Heart left ventricle (tissue), 16 donors: Measurements from ENCODE around the gene GAK. TPM values are rescaled to one million over a fixed set of nuclear protein-coding genes. Genes with fewer than 3 reads are reported as not detected.

Source experiments
- ATAC-seq, 4 donors: fragments of 200-7000 bp; cut with Tn5 transposase; one replicate each; pipeline ENCODE4 v1.9.1; 2020 to 2022; ENCODE audit warnings: moderate library complexity in 4 of 4, mild to moderate bottlenecking in 3 of 4, moderate number of reproducible peaks in 1 of 4
- DNase-seq, 5 donors: peaks; one replicate each; pipeline ENCODE4 v3.0.0-alpha.2; 2020
- H3K27ac ChIP-seq, 12 donors: fragments of 200-600 bp; sonication (generic) in 4 of 12; one replicate each; pipeline versions ENCODE4 v1.5.0 to v1.8.0; 2016 to 2022; ENCODE audit warnings: mild to moderate bottlenecking in 2 of 12
- H3K27me3 ChIP-seq, 9 donors: fragments of 200-600 bp; sonication (generic) in 2 of 9; one replicate each; pipeline versions ENCODE4 v1.5.1 to v1.8.0; 2016 to 2022; ENCODE audit warnings: mild to moderate bottlenecking in 3 of 9
- H3K36me3 ChIP-seq, 9 donors: fragments of 200-600 bp; sonication (generic) in 2 of 9; one replicate each; pipeline versions ENCODE4 v1.5.0 to v1.8.0; 2018 to 2022; ENCODE audit warnings: mild to moderate bottlenecking in 2 of 9
- H3K4me1 ChIP-seq, 12 donors: fragments of 200-600 bp; sonication (generic) in 4 of 12; one replicate each; pipeline versions ENCODE4 v1.5.0 to v1.8.0; 2016 to 2022; ENCODE audit warnings: mild to moderate bottlenecking in 3 of 12
- H3K4me3 ChIP-seq, 12 donors: fragments of 200-600 bp; sonication (generic) in 4 of 12; one replicate each; pipeline versions ENCODE4 v1.5.0 to v1.8.0; 2017 to 2022; ENCODE audit warnings: mild to moderate bottlenecking in 9 of 12, moderate library complexity in 4 of 12
- H3K9me3 ChIP-seq, 12 donors: fragments of 200-600 bp; sonication (generic) in 4 of 12; one replicate each; pipeline versions ENCODE4 v1.5.0 to v1.8.0; 2016 to 2022; ENCODE audit warnings: mild to moderate bottlenecking in 1 of 12
- CTCF ChIP-seq, 12 donors: fragments of 200-600 bp; sonication (generic) in 4 of 12; IDR thresholded peaks; one replicate each; pipeline versions ENCODE4 v1.5.0 to v1.8.0; 2018 to 2022; ENCODE audit warnings: antibody characterized with exemption in 12 of 12, mild to moderate bottlenecking in 5 of 12
- POLR2A ChIP-seq, 2 donors: fragments of 450-650 bp; IDR thresholded peaks; one replicate each; pipeline ENCODE4 v1.6.1; 2017; ENCODE audit warnings: antibody characterized with exemption in 2 of 2, mild to moderate bottlenecking in 2 of 2, moderate library complexity in 2 of 2
- WGBS, 4 donors: extraction: QIAGEN DNeasy Blood & Tissue Kit in 2 of 4; methylation state at CpG; one replicate each; pipeline versions ENCODE4 v1.1.5 to v1.1.7; 2013 to 2018; 5-methylcytosine and 5-hydroxymethylcytosine counted together
- intact Hi-C, 10 donors: fragments of 100-400 bp; cut with DNase I; formaldehyde crosslinking; loops; one replicate each; pipeline versions ENCODE4 v1.11.1 to v1.14.2; 2022
- polyA plus RNA-seq, 2 donors: library from polyadenylated mRNA; stranded (reverse); fragments of 200-250 nt; gene quantifications; one replicate each; pipeline ENCODE4 v1.2.3, GENCODE V29; 2013
- total RNA-seq, 9 donors: library from RNA; depleted of rRNA in 2 of 9; stranded (reverse); fragments of >200 nt in 2 of 9; fragmentation: NEBNext Ultra II Directional in 3 of 9; extraction: Animal tissue kit (Norgen Biotek cat#: 25700) in 3 of 9; gene quantifications; one replicate each; pipeline versions ENCODE4 v1.1.0 to v1.2.4, GENCODE V29; 2016 to 2023
- donor health status: ischemic (EF 13 %, LVEDD 7.1; RV severe dilation, severe dysfunction).
- donor health status: healthy with polysubstance abuse.
- donor health status: DM: no; HTN: yes; CAD: no.
- donor health status: DM: no; HTN: no; CAD: no.
- donor health status: ischemic (EF 25% LVEDD 6.9; RV normal size, moderate dysfunction).
- donor health status: ischemic (EF 25% LVEDD 5.7; RV mildly dilated, moderate dysfunction).
- donor health status: healthy.
- donor health status: DM: yes; HTN: yes; CAD: no.
- donor health status: ischemic (EF 35%, LVEDD 5.7; RV mildly dilated, moderate dysfunction).
- donor health status: nonischemic (EF 11% LVEDD 7.7; RV severe dilation, severe dysfunction).
- donor health status: DM: yes; HTN: yes; CAD: no.
- donor health status: PGD.
- donor health status: ischemic (EF 29% LVEDD 5.4; RV normal size, mild dysfunction).
- donor health status: nonischemic (EF 23%, LVEDD 6.1; RV moderate dilation, normal function).

The GAK gene
- total and polyA plus RNA-seq, 11 donors: 22.8 to 55.1 (median 33.8) TPM

GRCh38 chr4:872241-872981 is 59.7 kb downstream of the GAK start:
- Histone ChIP-seq H3K36me3 (peaks cover 0 to 91% (median 78%) of the 10 kb centered on the region in 9 donors), H3K9me3 (no peaks in the 10 kb centered on the region), H3K4me3 (no peak overlapping the region), H3K27ac (no peak overlapping the region), H3K27me3 (no peaks in the 10 kb centered on the region), H3K4me1 (no peaks in the 10 kb centered on the region)
- ATAC-seq (peak in 1 of 4 donors; percentile 18), DNase-seq (no peak)
- 90 to 95% (median 93%) methylated on average over 37 to 43 of the region's 43 CpGs for WGBS, 4 donors
- intact Hi-C loops: no loop called here
- TF ChIP-seq CTCF (IDR thresholded peaks at IDR 0.05) (no peak), POLR2A (IDR thresholded peaks at IDR 0.05) (no peak)

- H3K27me3 ChIP-seq: no peaks in the 10 kb centered on the region
- H3K4me1 ChIP-seq: no peaks in the 10 kb centered on the region
- ATAC-seq (no peak), DNase-seq (no peak)
- 89 to 95% (median 93%) methylated on average over 8 to 9 of the region's 9 CpGs for WGBS, 4 donors
- H3K27ac ChIP-seq: no peak overlapping the region
- H3K4me3 ChIP-seq: no peak overlapping the region
- H3K9me3 ChIP-seq: no peaks in the 10 kb centered on the region
- intact Hi-C loops: no loop called here
- H3K36me3 ChIP-seq: peaks cover 0 to 91% (median 78%) of the 10 kb centered on the region in 9 donors
- TF ChIP-seq POLR2A (IDR thresholded peaks at IDR 0.05): no peak
- no peak for TF ChIP-seq CTCF (IDR thresholded peaks at IDR 0.05)
These were observed 60.6 kb downstream of the GAK start for GRCh38 chr4:871484-871883.

GRCh38 chr4:870951-871350 is 61.2 kb downstream of the GAK start:
- no peak overlapping the region for H3K4me3 ChIP-seq
- no peaks in the 10 kb centered on the region for H3K27me3 ChIP-seq
- 88 to 97% (median 95%) methylated on average over 8 to 20 of the region's 20 CpGs for WGBS, 4 donors
- intact Hi-C loops: no loop called here
- no peak overlapping the region for H3K27ac ChIP-seq
- ATAC-seq (no peak), DNase-seq (no peak)
- no peaks in the 10 kb centered on the region for H3K9me3 ChIP-seq
- TF ChIP-seq CTCF (IDR thresholded peaks at IDR 0.05): no peak
- TF ChIP-seq POLR2A (IDR thresholded peaks at IDR 0.05): no peak
- no peaks in the 10 kb centered on the region for H3K4me1 ChIP-seq
- H3K36me3 ChIP-seq: peaks cover 0 to 91% (median 78%) of the 10 kb centered on the region in 9 donors

- Histone ChIP-seq H3K27ac (no peak overlapping the region), H3K4me1 (no peaks in the 10 kb centered on the region), H3K36me3 (peaks cover 0 to 91% (median 76%) of the 10 kb centered on the region in 9 donors), H3K4me3 (no peak overlapping the region), H3K9me3 (no peaks in the 10 kb centered on the region), H3K27me3 (no peaks in the 10 kb centered on the region)
- 95 to 98% (median 97%) methylated on average over 15 of the region's 15 CpGs for WGBS, 4 donors
- intact Hi-C loops: no loop called here
- DNase-seq (no peak), ATAC-seq (no peak)
- no peak for TF ChIP-seq CTCF (IDR thresholded peaks at IDR 0.05)
- TF ChIP-seq POLR2A (IDR thresholded peaks at IDR 0.05): no peak
These were observed 62.3 kb downstream of the GAK start for GRCh38 chr4:869776-870175.
